ENCODE measurements around the gene ANTXR1.

The ANTXR1 gene

DNA sequence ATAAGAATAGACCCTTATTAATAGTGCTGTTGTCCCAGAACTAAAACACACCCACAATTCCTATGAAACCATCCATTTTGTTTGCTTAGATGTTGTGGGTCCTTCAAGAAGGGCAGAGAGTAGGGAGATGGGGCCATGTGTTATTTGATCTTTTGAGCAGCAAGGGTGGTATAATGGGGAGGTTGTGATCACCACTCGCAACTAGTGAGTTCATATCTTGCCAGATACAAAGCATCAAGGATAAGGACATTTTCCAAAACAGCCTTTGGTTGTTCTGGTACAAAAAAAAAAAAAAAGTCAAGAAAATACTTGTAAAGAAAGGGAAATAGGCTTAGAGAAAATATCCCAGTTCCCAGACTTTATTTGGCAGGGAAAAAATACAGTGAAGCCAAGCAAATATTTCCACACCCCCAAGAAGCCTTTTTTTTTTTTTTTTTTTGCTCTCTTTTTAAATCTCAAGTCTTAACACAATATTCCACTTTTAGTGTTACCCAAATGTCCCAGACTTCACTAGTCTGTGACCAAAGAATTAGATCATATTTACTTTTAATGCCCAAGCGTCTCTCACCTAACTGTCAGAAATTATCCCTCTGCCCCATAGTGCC, 54.1 kb downstream of the ANTXR1 start:
- in situ Hi-C loops (cut with MboI; ENCODE audit: low sequenced_read_pairs), result no loop called here

DNA sequence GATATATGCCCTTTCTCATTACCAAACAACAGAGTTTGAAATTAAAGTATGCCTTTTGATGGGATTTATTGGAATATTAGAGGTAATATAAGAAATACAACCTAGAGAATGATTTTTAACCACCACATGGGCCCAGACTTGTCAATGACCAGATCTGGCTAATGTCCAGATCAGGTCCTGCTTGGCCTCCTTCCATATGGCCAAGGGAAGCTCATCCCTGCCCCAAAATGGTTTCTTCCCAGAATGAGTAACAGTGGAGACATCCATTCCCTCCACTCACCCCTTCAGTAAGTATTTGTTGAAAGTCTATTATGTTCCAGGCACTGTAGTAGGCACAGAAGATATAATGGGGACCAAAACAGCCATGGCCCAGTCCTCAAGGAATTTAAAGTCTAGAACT, 54.9 kb downstream of the ANTXR1 start:
- in situ Hi-C loops (cut with MboI; ENCODE audit: low sequenced_read_pairs), result no loop called here

DNA sequence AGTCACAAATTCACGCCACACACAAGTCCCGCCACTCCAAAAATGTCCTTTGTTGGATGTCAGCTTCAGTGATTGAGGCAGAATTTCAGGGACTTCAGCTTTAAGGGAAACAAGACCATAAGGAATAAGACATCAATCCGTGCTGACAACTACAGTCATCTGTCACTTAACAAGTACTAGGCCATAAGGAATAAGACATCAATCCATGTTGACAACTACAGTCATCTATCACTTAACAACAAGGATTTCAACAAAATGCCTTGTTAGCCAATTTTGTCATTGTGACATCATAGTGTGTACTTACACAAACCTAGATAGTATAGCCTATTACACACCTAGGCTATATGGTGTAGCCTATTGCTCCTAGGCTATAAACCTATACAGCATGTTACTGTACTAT, 58.0 kb downstream of the ANTXR1 start:
- in situ Hi-C loops (cut with MboI; ENCODE audit: low sequenced_read_pairs), result no loop called here

DNA sequence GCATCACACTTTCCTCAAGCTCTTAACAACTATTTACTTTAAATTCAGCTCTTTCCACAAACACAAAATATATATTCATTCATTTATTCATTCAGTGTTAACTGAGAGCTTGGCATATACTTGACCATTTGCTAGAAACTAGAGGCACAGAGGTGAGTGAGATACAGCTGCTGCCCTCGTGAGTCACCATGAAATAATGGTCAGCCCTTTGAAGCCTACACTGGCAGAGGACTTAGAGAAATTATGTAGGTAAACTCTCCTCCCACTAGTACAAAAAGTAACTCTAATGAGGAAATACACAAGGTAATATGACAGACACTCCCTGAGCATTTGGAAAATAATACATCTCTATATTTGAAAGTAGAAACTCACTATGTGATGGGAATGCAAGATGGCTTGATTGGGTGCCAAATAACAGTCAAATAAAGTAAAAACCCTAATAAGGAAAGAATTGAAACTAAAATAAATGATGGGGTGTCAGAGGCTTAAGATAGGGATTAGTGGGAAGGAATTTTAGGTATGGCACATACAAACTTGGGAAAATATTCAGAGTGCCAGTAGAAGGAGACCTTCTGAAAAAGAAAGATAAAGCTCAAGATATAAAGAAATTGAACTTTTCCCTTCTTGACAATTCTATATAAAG, 61.1 kb downstream of the ANTXR1 start:
- in situ Hi-C loops (cut with MboI; ENCODE audit: low sequenced_read_pairs), result no loop called here

DNA sequence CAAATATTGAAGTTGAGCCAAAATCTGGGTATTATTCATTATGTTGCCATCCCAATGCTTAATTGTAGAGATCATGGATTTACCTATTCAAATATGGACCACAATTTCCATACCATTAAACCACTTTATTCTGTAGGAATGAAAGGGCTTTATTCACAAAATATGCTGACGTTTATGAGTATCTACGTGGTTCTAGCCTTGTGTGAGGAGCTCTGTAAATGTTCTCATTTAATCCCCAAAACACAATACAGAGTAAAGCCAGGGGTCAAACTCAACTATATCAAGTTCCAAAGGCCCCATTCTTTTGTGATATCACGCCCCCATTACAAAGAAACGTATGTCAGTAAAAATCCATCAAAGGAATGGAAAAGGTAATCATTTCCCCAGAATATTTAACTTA, 61.9 kb downstream of the ANTXR1 start:
- in situ Hi-C loops (cut with MboI; ENCODE audit: low sequenced_read_pairs), result no loop called here

DNA sequence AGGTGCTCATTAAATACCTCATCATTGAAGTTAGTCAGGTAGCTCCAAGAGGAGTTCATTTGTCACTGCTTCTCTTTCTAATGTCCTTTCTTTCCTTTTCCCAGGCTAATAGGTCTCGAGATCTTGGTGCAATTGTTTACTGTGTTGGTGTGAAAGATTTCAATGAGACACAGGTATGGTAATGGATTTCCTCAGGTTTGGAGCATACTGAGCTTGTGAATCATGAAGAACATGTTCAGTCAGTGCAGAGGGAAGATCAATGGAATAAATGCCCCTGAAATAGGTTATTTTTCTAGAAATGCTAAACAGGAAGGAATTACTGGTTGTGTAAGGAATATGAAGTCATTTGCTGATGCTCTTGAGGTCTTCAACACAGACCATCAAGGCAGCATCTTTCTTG, 62.5 kb downstream of the ANTXR1 start:
- in situ Hi-C loops (cut with MboI; ENCODE audit: low sequenced_read_pairs), result no loop called here

DNA sequence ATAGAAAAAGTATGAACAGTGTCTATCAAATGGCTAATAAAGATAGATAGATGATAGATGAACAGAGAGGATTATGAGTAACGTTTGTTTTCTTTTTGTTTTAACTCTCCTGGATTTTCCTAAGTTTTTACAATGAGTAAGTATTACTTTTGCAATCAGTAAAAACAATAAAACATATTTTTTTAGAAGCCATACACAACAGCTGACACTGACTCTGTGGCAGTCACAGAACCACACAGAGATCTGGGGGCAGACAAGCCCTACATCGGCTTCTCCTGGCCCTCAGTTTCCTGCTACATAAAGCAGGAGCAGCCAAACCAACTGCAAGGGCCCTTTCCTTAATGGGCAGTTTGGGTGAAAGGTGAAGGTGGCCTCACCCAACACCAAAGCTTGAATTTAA, 63.6 kb downstream of the ANTXR1 start:
- in situ Hi-C loops (cut with MboI; ENCODE audit: low sequenced_read_pairs), result no loop called here

DNA sequence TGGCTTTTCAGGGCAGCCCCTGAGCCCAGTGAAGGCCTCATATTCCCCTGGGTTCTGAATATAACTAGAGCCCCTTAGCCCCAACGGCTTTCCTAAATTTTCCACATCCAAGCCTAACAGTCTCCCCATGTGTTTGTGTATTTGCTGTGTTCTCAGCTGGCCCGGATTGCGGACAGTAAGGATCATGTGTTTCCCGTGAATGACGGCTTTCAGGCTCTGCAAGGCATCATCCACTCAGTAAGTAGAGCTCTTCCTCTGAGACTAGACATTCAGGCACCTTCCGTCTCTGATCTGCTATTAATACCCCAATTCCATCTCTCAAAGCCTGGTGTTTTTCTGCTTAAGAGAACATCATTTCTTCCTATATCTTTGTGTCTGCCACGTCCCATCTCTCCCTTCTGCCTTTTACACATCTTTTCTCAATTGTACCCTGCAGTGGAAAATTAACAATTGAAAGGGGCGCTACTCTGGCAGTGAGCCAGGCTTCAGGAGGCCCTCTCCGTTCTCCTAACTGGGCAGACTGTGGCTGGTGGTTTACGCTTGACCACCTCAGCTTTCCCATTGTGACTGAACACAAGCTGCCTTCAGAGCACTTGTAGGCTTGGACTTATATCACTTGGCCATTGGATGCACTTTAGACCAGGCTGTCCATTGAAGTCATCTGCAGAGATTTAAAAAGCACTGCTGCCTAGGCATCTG, 64.4 kb downstream of the ANTXR1 start:
- in situ Hi-C loops (cut with MboI; ENCODE audit: low sequenced_read_pairs), result no loop called here

DNA sequence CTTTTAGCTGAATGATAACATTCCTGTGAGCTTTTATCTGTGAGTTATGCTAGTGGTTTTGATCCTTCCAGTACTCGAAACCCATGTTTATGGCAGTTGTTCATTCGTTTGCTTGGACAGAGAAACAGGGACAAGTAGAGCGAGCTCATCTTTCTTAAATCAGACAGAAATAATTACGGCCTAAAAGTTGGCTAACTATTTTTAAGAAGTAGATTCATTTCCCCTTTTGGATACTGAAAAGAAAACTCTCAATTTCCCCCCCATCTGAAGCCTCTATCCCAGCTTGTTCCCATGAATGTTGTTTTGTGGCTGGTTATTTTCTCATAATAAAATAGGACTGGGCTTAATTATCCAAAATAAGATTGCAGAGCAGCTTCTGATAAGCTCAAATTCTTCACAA, 67.1 kb downstream of the ANTXR1 start:
- in situ Hi-C loops (cut with MboI; ENCODE audit: low sequenced_read_pairs), result no loop called here

DNA sequence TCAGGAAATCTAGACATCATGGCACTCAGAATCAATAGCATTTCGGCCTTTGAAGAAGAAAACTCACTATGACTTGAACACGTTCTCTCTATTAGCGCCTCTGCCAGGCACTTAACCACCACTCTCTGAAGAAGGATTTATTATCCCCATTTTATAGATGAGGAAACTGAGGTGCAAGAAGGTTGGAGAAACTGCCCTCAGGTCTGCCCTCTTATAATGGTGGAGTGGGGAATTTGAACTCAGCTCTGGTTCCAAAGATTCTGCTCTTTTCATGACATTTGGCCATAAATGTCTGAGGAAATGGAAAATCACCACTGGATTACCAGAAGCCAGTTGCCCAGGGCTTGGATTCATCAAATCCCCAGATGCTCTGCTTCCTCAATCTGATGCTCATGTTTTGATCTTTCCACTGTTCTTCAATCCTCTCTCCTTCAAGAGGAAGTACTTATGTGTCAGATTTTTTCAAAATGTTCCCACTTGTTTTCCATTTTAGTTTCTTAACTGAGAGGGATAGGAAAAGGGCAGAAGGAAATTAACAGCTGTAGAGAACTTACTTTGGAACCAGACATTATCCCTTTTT, 68.1 kb downstream of the ANTXR1 start:
- in situ Hi-C loops (cut with MboI; ENCODE audit: low sequenced_read_pairs), result no loop called here

DNA sequence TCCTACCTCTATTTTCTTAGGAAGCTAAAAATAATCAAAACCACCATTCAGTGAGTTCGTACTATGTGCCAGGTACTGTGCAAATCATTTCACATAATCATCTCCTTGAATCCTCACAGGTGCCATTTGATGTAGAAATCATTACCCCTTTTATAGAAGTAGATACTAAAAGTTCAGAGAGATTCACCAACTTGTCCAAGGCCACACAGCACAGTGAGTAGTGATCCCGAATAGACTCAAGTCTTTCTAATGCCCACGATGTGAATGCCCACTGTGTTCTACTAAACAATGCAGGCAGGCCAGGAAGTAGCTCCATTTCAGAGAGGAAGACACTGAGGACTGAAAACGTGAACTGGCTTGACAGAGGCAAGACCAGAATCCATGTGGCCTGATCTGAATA, 68.8 kb downstream of the ANTXR1 start:
- in situ Hi-C loops (cut with MboI; ENCODE audit: low sequenced_read_pairs), result no loop called here

DNA sequence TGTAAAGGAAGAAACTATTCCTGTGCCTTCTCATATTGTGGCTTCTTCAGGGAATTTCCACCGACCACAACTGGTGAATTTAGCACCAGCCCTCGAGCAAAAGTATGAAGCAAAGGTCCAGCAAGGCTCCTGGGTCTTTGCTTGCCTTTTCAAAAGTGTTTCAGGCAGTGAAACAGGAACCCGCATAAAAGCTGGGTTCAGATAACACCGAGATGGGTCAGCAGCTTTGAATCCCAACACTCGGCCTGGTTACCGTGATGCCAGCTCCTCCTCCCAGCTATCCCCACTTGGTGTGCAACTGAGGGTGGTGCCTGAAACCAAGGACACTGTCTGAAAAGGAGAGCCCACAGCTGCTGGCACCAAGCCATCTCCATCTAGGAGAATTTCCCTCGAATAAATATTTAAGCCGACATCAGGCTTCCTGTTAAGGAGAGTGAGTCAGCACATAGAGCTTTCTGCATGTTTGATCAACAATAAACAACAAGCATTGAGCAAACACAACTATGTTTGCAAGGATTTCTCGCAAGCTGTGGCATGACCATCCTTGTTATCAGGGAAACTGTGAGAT, 69.5 kb downstream of the ANTXR1 start:
- in situ Hi-C loops (cut with MboI; ENCODE audit: low sequenced_read_pairs), result no loop called here

DNA sequence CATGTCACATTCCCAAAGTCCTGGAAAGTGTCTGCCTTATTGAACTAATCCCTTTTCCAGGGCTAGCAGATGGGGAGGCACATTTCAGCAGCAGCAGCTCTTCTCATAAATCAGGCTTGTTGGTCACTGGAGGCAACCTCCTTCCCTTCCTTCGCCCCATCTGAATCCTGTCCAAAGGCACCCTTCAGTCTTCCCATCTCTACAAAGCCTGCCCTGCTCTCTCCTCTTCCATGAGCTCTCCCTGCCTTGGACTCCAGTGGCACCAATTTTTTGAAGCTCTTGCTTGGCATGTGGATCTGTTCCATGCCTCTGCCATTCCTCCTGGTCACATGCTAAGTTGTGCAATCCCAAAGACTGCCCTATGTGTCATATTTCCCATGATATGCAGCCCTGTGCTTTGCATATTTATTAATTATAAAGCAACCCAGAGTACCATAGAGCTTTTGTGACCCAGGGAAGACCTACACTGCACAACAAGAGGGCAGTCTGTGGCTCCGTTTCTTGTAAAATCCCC, 70.3 kb downstream of the ANTXR1 start:
- in situ Hi-C loops (cut with MboI; ENCODE audit: low sequenced_read_pairs), result no loop called here

DNA sequence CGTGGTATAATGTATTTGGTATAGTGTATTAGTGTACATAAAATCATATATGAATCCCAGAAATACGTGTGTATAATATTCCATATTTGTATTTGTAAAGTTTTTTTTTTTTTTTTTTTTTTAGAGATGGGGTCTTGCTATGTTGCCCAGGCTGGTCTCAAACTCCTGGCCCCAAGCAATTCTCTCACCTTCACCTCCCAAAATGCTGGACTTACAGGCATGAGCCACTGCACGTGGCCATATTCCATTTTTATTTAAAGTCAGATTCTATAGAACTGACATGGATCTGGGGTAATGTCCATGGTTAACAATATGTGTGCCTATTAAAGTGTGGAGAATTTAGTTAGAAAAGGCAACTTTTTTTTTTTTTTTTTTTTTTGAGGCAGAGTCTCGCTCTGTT, 71.5 kb downstream of the ANTXR1 start:
- in situ Hi-C loops (cut with MboI; ENCODE audit: low sequenced_read_pairs), result no loop called here

DNA sequence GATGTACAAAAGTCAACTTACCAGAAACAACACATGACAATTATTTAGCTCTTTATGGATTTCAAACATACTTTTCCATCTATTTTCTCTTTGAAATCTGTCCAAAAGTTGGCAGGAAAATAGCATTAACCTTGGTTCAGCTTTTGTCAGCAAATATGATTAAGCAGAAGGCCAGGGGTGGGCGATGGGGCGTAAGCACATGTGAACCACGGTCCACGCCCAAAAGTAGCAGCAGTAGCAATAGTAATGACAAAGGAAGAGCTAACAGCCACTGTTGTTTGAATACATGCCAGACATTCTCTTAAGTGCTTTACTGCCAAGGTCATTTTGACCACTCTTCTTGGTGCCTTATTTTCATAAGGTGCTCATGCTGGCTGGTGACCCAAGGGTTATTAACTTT, 73.5 kb downstream of the ANTXR1 start:
- in situ Hi-C loops (cut with MboI; ENCODE audit: low sequenced_read_pairs), result no loop called here

DNA sequence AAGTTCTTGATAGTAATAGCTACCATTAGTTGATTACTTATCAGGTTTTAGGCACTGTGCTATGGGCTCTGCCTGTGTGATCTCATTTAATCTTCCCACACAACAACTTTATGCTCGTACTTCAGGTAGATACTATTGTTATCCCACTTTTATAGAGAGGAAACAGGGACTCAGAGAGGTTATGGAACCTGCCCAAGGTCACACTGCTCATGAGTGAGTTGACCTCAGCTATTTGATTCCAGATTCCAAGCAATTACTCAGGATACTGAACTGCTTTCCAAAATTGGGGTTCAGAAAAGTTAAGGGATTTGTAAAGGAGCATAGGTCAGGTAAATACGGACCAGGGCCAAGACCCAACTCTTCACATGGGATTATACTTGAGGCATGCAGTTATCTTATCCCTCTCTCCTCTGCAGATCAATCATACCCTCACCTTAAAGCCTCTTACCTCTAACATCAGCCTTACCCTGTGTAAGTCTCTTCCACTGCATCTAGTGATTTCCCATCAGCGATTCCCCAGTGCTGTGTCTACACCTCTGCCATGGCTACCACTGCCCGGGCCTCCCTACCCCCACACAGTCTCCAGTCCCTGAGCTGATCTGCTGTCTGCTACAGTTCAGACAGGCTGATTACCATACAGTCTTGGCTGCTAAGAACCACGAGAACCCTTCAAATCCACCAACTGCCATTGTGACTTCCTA, 74.4 kb downstream of the ANTXR1 start:
- in situ Hi-C loops (cut with MboI; ENCODE audit: low sequenced_read_pairs), result no loop called here

DNA sequence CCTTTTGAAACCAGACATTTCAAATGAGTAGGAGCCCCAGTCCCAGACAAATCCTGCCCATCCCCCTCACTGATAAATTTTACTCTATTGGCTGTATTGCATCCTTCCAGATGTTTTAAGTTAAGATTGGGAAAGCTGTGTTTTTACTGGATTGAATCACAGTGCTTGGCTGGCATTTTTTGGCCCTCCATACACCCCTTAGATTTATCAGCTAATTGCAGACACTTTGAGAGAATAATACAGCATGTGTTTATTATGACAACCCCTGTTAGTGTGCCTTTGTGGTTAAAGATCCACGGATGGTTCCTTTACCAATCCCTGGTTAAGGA, 74.9 kb downstream of the ANTXR1 start:
- in situ Hi-C loops (cut with MboI; ENCODE audit: low sequenced_read_pairs), result no loop called here

DNA sequence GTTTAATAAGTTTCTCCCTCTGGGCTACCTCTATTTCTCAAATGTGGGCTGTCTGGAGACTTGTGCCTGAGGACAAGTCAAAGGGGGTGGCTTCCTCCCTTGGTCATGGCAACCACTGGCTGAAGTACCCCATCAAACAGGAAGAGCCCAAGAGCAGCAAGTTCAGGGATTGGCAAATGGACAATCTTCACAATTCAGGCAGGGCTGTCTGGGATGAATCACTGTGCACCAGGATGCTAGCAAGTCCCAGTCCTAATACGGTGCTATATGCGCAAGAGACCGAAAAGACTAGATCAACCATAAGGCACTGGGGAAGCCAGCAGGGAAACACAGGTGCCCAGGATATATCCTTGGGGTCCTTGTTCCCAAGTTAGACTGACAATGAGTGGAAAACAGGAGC, 75.5 kb downstream of the ANTXR1 start:
- in situ Hi-C loops (cut with MboI; ENCODE audit: low sequenced_read_pairs), result no loop called here

DNA sequence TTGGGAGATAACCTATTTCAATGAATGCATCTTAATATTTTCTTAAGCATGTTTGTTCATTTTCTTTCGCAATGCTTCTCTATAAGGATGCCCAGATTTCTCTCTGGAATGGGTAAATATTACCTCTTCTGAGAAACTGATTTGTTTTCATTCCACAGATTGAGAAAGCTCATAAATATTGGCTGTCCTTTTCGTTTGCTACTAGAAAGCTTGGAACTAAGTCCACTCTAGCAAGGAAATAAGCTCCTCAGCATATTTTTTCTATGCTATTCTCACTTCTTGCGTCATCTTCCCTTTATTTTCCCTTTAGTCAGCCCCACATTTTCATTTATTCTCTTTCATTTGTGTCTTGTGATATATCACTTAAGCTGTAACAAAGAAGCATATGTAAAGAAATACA, 76.3 kb downstream of the ANTXR1 start:
- in situ Hi-C loops (cut with MboI; ENCODE audit: low sequenced_read_pairs), result no loop called here

DNA sequence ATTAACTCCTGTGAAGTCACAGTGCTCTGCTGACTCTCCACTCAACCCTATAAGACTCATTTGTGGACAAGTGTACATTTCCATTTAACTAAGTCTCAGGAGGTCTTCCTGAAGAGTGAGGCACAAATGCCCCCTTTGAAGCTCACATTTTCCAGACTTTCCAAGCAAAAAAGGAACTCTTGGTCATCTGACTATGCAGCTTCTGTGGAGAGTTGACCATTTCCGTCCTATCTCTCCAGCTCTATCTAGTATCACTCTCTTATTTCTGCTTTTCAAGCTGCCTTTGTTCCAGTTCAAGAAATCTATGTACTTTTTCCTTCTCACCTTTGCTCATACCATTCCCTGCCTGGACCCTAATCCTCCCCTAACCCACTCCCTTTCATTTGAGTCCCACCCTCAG, 77.0 kb downstream of the ANTXR1 start:
- in situ Hi-C loops (cut with MboI; ENCODE audit: low sequenced_read_pairs), result no loop called here

DNA sequence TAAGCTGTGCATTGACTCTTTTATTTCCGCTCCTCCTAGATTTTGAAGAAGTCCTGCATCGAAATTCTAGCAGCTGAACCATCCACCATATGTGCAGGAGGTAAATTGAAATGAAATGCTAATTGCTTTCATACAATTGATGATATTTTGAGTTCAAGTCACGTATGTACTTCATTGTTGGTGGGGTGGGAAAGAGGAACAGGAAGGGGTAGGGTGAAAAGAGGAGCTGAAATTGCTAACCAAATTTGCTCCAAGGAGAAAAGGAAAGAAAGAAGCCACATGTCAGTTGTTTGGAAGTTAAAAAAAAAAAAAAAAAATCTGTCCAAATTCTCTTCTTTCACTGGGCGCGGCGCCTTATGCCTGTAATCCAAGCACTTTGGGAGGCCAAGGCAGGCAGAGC, 77.8 kb downstream of the ANTXR1 start:
- in situ Hi-C loops (cut with MboI; ENCODE audit: low sequenced_read_pairs), result no loop called here

Measured in HL-60/S4 treated with retinoic acid at 250 ng/mL for 4 days and 3 days (cell line).